Activated CD8-positive, alpha-beta memory T cell treated with anti-CD3 and anti-CD28 coated beads for 36 hours (primary cell): ENCODE data around the gene ST8SIA6. TPM values are rescaled to one million over a fixed set of nuclear protein-coding genes. Genes with fewer than 3 reads are reported as not detected.
"Not testable (repeated sequence)": the region's sequence is repeated elsewhere in the genome, so short reads cannot be mapped to it uniquely, and the experiment has no call there.

Experiments used
- CTCF ChIA-PET: fragments of 350-600 bp; sonication (Branson Sonifier 250); formaldehyde crosslinking; loops from one replicate; lab custom pipeline; 2021; ENCODE audit warnings: antibody characterized with exemption; lab: Charles Lee
- POLR2A ChIA-PET: fragments of 350-600 bp; sonication (Branson Sonifier 250); formaldehyde crosslinking; loops from one replicate; lab custom pipeline; 2021; ENCODE audit warnings: antibody characterized with exemption; lab: Charles Lee
- total RNA-seq, 2 experiments: library from RNA; stranded (reverse); gene quantifications; one replicate each; pipeline ENCODE4 v1.2.3, GENCODE V29; 2021

The ST8SIA6 gene, protein sequence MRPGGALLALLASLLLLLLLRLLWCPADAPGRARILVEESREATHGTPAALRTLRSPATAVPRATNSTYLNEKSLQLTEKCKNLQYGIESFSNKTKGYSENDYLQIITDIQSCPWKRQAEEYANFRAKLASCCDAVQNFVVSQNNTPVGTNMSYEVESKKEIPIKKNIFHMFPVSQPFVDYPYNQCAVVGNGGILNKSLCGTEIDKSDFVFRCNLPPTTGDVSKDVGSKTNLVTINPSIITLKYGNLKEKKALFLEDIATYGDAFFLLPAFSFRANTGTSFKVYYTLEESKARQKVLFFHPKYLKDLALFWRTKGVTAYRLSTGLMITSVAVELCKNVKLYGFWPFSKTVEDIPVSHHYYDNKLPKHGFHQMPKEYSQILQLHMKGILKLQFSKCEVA
- not detected for total RNA-seq

DNA sequence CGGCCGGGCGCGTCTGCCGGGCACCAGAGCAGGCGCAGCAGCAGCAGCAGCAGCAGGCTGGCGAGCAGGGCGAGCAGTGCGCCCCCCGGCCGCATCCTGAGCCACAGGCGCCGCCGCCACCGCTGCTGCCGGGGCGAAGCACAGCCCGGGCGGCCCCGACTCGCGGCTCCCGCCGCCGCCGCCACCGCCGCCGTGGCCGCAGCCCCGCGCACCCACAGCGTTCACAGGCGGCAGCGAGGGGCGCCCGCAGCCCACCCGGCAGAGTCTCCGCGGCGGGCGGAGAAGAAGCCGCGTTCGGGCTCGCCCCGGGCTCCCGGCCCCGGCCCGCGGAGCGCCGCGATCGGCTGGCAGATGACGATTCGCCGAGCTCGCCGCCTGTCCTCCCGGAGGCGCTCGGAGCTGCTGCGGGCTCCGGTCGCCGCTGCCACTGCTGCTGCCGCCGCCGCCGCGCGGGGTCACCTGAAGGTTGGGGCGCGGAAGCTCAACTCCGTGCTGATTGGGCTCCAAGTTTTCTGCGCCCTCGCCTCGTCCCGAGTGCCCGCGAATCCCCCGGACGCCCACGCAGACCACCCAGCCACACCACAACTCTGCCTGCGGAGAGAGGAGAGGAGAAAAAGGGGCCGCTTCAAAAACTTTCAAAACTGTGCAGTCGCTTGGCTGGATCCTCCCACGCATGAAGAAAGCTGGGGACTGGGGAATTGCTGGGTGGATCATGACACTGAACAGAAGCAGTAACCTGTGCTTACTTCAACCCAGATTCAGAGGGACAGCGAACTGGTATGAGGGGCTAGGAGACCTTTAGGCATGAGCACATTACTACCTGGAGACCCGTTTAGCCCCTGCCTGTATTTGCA is at the start of gene ST8SIA6:
TSS of gene ST8SIA6 (minus strand) at position 435 of the 854 bp plus-strand sequence. CDS start at position 95, 340 bp downstream.
- CTCF ChIA-PET = no interaction called here

GRCh38 chr10:17503795-17504194 is 49.4 kb upstream of the ST8SIA6 start:
- POLR2A ChIA-PET = no interaction called here

More for the DNA sequence above, at the start of gene ST8SIA6:
- POLR2A ChIA-PET = no interaction called here

DNA sequence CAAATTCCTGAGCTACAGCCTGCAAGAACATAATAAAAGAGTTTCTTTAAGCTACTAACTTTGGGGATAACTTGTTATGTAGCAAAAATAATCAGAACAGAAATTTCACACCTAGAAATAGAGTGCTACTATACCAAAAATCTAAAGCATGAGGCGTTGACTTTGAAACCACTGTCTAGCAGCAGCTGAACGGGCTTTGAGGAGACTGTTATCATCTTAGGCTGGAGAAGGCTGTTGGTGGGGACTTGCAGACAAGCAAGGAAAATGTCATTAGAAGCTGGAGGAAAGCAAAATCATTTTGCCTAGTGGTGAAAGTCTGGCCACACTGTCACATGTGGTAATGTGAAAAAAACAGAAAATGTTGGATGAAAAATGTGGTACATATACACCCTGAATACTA is 48.4 kb upstream of the ST8SIA6 start:
- ChIA-PET POLR2A (no interaction called here), CTCF (no interaction called here)

More at GRCh38 chr10:17503795-17504194, 49.4 kb upstream of the ST8SIA6 start:
- CTCF ChIA-PET = no interaction called here

DNA sequence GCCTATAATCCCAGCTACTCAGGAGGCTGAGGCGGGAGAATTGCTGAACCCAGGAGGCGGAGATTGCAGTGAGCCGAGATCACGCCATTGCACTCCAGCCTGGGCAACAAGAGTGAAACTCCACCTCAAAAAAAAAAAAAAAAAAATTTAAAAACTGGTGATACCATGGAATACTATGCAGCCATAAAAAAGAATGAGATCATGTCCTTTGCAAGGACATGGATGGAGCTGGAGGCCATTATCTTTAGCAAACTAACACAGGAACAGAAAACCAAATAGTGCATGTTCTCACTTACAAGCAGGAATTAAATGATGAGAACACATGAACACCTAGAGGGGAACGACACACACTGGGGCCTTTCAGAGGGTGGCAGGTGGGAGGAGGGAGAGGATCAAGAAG is 44.6 kb upstream of the ST8SIA6 start:
- CTCF ChIA-PET = interaction anchor here (0.6 kb wide), 1 partner anchor 60 kb away, joined by 3 read pairs; no protein-coding TSS in a partner anchor
- POLR2A ChIA-PET = not testable (repeated sequence)

- ChIA-PET CTCF (no interaction called here), POLR2A (no interaction called here)
These were observed 43.1 kb upstream of the ST8SIA6 start for GRCh38 chr10:17497446-17498030.

DNA sequence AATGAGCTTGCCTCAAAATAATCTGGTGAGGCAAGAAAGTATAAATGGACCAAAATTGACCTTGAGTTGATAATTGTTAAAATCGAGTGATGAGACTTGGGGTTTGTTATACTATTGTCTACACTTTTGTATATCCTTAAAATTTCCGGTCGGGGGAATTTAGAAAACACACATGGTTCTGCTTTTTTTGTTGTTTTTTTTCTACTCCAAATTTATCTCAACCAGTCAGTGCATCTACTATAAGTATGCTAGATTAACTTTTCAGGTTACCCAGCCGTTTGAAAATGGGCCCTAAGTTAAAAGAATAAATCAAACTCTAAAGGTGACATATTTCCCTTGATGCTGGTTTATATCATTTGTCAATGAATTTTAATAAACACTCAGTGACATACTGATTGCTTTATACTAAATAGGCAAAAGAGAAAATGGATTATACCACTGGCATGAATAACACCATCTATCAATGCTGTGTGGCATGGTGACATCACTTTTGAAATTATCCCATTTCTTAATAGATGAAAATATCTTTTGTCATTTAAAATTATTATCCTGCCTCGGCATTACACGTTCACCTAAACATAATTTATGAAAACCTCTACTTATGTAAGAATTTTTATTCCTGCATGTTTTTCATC is 40.3 kb upstream of the ST8SIA6 start:
- CTCF ChIA-PET = no interaction called here
- POLR2A ChIA-PET = no interaction called here

DNA sequence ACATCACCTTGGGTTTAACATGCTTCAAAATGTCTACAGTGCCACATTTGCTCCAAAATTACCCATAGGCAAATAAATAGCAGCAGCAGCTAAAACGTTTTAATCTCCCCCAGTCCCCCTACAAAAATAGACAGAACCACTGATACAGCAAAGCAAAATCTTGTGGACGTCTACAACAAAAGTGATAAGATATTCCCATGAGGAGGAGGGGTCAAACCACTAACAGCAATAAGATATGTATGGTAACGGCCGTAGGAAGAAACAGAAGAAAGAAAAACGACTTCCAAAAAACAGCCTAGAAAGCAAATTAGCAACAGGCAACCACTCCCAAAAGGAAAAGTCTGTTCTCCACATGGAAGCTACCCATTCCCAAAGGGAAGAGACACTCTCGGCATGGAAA is 34.5 kb upstream of the ST8SIA6 start:
- ChIA-PET CTCF (no interaction called here), POLR2A (no interaction called here)

DNA sequence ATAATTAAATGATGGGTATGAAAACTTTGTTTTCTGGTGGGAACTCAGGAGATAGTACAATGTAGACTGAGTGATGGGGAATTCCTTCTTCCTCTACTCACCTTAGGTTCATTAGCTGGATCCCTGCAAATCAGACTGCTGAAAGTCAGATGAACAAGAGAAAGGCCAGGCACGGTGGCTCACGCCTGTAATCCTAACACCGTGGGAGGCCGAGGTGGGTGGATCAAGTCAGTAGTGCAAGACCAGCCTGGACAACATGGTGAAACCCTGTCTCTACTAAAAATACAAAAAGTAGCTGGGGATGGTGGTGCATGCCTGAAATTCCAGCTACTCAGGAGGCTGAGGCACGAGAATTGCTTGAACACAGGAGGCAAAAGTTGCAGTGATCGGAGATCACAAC is 28.7 kb upstream of the ST8SIA6 start:
- ChIA-PET POLR2A (no interaction called here), CTCF (no interaction called here)

DNA sequence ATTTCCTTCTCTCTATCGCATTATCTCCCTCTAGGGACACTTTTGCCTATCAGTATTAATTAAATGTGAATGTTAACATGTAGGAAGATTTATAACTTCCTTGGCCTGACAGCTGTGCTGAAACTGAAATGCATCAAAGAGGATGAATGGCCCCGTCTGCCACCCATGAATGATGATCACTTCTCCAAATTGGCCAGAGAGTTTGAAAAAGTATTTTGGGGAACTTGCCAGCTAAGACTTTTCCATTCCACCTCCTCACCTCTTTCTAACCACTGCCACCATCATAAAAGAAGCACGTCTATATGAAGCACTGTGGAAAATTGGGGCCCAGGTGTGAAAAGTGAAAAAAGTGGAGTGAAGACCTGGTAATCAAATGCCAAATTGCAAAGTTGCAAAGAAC is 25.4 kb upstream of the ST8SIA6 start:
- POLR2A ChIA-PET = no interaction called here
- CTCF ChIA-PET = no interaction called here

GRCh38 chr10:17479015-17479615 is 24.7 kb upstream of the ST8SIA6 start:
- CTCF ChIA-PET = no interaction called here
- POLR2A ChIA-PET = no interaction called here

- ChIA-PET POLR2A (no interaction called here), CTCF (no interaction called here)
These were observed 21.7 kb upstream of the ST8SIA6 start for GRCh38 chr10:17476073-17476472.

DNA sequence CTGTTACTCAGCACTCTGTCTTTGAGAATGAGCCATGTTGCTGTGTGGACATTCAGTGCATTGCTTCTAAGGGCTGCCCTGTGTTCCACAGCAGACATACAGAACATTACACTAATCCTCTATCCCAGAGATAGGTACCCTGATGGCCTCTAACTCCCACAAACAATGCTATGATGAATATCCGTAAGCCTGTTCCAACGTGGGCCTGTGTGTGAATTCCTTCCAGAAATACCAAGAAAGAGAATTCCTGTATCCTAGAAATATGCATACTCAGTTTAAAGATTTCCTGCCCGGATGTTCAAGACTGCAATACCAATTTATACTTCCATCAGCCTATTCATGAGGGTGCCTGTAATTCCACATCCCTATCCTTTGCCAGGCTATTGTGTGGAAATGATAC is 21.3 kb upstream of the ST8SIA6 start:
- CTCF ChIA-PET = no interaction called here
- POLR2A ChIA-PET = no interaction called here

DNA sequence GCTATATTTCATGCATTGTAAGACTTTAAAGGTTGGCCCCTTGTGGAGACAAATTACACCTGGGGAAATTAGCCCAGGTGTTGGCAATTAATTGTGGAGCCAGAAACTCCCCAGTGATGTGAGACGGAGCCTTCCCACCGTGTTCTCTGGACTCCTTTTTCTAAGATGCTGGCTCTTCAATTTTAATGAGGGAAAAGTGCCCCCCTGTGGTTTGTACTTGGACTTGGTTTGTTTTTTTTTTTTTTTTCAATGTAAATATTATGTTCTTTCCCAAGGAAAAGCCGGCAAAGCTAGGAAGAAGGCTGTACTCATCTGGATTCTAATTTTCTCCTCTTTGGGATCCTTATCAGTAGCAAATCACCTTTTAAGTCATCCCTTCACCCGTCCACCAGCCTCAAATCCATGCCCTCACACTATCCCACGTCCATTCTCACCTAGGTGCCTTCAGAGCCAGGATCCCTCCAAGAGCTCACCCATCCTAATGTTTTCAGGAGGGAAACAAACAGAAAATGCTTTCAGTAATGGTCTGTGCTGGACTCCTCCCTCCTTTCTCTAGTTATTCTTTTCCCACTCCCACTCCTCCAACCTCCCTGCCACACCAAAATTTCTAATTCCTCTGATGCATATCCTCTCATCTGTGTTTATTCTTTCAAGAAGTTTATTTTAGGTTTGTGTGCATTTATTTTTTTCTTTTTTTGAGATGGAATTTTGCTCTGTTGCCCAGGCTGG is 20.4 kb upstream of the ST8SIA6 start:
- ChIA-PET CTCF (no interaction called here), POLR2A (no interaction called here)

GRCh38 chr10:17473228-17473950 is 19.0 kb upstream of the ST8SIA6 start:
- POLR2A ChIA-PET = no interaction called here
- CTCF ChIA-PET = no interaction called here

- ChIA-PET CTCF (no interaction called here), POLR2A (no interaction called here)
These were observed 18.3 kb upstream of the ST8SIA6 start for GRCh38 chr10:17472481-17473227.

DNA sequence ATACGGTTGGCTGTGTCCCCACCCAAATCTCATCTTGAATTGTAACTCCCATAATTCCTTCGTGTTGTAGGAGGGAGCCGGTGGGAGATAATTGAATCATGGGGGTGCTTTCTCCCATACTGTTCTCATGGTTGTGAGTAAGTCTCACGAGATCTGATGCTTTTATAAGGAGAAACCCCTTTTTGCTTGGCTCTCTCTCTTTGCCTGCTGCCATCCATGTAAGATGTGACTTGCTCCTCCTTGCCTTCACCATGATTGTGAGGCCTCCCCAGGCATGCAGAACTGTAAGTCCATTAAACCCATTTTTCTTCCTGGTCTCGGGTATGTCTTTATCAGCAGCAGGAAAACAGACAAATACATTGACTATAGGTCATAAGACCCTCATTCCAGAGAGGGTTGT is 15.9 kb upstream of the ST8SIA6 start:
- ChIA-PET POLR2A (no interaction called here), CTCF (no interaction called here)

GRCh38 chr10:17465328-17466125 is 11.1 kb upstream of the ST8SIA6 start:
- ChIA-PET CTCF (no interaction called here), POLR2A (no interaction called here)
